GM12878 (cell line): Measurements from ENCODE around the gene FHL3.

Source experiments
- CTCF ChIP-seq, 3 experiments: IDR thresholded peaks in 2 of 3; conservative IDR thresholded peaks in 1 of 3; 2 replicates each; pipeline ENCODE4 v1.5.1; 2011; ENCODE audit warnings: low read depth in 3 of 3, low read length in 3 of 3, mild to moderate bottlenecking in 3 of 3, control low read depth in 2 of 3, moderate library complexity in 2 of 3, inconsistent platforms in 1 of 3, mixed read lengths in 1 of 3; ENCODE audit not compliant: control insufficient read depth in 2 of 3, insufficient read depth in 1 of 3; ENCODE audit errors: extremely low read depth in 1 of 3
- JUND ChIP-seq: IDR thresholded peaks from 2 replicates; pipeline ENCODE4 v1.6.1; 2012; ENCODE audit warnings: low read depth, mild to moderate bottlenecking, low read length, improper control_type of control experiment, moderate library complexity
- NFYB ChIP-seq: IDR thresholded peaks from 2 replicates; pipeline ENCODE4 v1.6.1; 2011; ENCODE audit warnings: low read depth, mild to moderate bottlenecking, low read length, improper control_type of control experiment, moderate library complexity; ENCODE audit not compliant: insufficient read depth
- SIX5 ChIP-seq: IDR thresholded peaks from 2 replicates; pipeline ENCODE4 v1.6.1; 2011; ENCODE audit warnings: mild to moderate bottlenecking, low read depth, low read length, moderate library complexity; ENCODE audit not compliant: severe bottlenecking
- ZNF274 ChIP-seq: IDR thresholded peaks from one replicate; pipeline ENCODE4 v1.8.0; 2011; ENCODE audit not compliant: insufficient read length, insufficient read depth
- TF ChIP-seq, protein P1 (sequence below): fragments of 450-650 bp; IDR thresholded peaks from 2 replicates; pipeline ENCODE4 v1.6.1; 2017; ENCODE audit warnings: antibody characterized with exemption, mild to moderate bottlenecking, moderate library complexity

- TF ChIP-seq, protein P1, sequence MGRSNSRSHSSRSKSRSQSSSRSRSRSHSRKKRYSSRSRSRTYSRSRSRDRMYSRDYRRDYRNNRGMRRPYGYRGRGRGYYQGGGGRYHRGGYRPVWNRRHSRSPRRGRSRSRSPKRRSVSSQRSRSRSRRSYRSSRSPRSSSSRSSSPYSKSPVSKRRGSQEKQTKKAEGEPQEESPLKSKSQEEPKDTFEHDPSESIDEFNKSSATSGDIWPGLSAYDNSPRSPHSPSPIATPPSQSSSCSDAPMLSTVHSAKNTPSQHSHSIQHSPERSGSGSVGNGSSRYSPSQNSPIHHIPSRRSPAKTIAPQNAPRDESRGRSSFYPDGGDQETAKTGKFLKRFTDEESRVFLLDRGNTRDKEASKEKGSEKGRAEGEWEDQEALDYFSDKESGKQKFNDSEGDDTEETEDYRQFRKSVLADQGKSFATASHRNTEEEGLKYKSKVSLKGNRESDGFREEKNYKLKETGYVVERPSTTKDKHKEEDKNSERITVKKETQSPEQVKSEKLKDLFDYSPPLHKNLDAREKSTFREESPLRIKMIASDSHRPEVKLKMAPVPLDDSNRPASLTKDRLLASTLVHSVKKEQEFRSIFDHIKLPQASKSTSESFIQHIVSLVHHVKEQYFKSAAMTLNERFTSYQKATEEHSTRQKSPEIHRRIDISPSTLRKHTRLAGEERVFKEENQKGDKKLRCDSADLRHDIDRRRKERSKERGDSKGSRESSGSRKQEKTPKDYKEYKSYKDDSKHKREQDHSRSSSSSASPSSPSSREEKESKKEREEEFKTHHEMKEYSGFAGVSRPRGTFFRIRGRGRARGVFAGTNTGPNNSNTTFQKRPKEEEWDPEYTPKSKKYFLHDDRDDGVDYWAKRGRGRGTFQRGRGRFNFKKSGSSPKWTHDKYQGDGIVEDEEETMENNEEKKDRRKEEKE, result no peak
- TF ChIP-seq SIX5, result no peak
- no peak for TF ChIP-seq ZNF274
- TF ChIP-seq JUND, result no peak
- no peak for TF ChIP-seq NFYB
- TF ChIP-seq CTCF (IDR thresholded peaks at IDR 0.05 in 2 of 3, conservative IDR thresholded peaks at IDR 0.05 in 1 of 3; ENCODE audit: control insufficient read depth in 2 of 3, extremely low read depth in 1 of 3, insufficient read depth in 1 of 3, low read depth in 3 of 3, low read length in 3 of 3), result no peak
Measured at GRCh38 chr1:38034871-38035270, 29.6 kb upstream of the FHL3 start.
